ENCODE measurements around the gene RNF17.

- TF ChIP-seq, protein P1, sequence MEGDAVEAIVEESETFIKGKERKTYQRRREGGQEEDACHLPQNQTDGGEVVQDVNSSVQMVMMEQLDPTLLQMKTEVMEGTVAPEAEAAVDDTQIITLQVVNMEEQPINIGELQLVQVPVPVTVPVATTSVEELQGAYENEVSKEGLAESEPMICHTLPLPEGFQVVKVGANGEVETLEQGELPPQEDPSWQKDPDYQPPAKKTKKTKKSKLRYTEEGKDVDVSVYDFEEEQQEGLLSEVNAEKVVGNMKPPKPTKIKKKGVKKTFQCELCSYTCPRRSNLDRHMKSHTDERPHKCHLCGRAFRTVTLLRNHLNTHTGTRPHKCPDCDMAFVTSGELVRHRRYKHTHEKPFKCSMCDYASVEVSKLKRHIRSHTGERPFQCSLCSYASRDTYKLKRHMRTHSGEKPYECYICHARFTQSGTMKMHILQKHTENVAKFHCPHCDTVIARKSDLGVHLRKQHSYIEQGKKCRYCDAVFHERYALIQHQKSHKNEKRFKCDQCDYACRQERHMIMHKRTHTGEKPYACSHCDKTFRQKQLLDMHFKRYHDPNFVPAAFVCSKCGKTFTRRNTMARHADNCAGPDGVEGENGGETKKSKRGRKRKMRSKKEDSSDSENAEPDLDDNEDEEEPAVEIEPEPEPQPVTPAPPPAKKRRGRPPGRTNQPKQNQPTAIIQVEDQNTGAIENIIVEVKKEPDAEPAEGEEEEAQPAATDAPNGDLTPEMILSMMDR (IDR thresholded peaks at IDR 0.05 in 4 of 5, conservative IDR thresholded peaks at IDR 0.05 in 1 of 5), result no peak
- no peak for TF ChIP-seq POLR2A (IDR thresholded peaks at IDR 0.05)
Measured at GRCh38 chr13:24861617-24862362, 97.8 kb downstream of the RNF17 start.

Data from gastrocnemius medialis (tissue), 4 donors.